ENCODE measurements around the gene GNG7. TPM values are rescaled to one million over a fixed set of nuclear protein-coding genes. Genes with fewer than 3 reads are reported as not detected.

Gene GNG7
- total and polyA plus RNA-seq, 10 of the 15 experiments (the other 5 are each of a cell fraction or from before 2014, with no cell fraction given): 1.9 to 13.6 (median 6.5) TPM

- no peak overlapping the region for H3K27ac ChIP-seq (ENCODE audit: control insufficient read depth, insufficient read depth)
- H4K20me1 ChIP-seq (ENCODE audit: control insufficient read depth, insufficient read depth): no peaks in the 10 kb centered on the region
- H3K4me2 ChIP-seq (ENCODE audit: control insufficient read depth, insufficient read depth): no peak overlapping the region
- no peaks in the 10 kb centered on the region; the same call in none of the 2 replicates for H3K79me2 ChIP-seq (ENCODE audit: control insufficient read depth, insufficient read depth, low read length)
- H3K9me3 ChIP-seq (replicated peaks; ENCODE audit: control insufficient read depth, insufficient read depth, low read length): peaks cover 1% of the 10 kb centered on the region; the same call in 2 of the 3 replicates
- intact Hi-C loops (cut with micrococcal nuclease; ENCODE audit: unreplicated experiment) (no loop called here), in situ Hi-C loops (cut with MboI) (no loop called here)
- DNase-seq (ENCODE audit: low read depth, low spot score) (no peak), FAIRE-seq (no peak), ATAC-seq (peak; percentile 9; the same call in 2 of the 3 replicates)
- WGBS (ENCODE audit: insufficient coverage, insufficient replicate concordance, low lambda C conversion rate, missing lambda C conversion rate): 43% methylated on average over 10 of the region's 10 CpGs
- TF ChIP-seq, protein P1, sequence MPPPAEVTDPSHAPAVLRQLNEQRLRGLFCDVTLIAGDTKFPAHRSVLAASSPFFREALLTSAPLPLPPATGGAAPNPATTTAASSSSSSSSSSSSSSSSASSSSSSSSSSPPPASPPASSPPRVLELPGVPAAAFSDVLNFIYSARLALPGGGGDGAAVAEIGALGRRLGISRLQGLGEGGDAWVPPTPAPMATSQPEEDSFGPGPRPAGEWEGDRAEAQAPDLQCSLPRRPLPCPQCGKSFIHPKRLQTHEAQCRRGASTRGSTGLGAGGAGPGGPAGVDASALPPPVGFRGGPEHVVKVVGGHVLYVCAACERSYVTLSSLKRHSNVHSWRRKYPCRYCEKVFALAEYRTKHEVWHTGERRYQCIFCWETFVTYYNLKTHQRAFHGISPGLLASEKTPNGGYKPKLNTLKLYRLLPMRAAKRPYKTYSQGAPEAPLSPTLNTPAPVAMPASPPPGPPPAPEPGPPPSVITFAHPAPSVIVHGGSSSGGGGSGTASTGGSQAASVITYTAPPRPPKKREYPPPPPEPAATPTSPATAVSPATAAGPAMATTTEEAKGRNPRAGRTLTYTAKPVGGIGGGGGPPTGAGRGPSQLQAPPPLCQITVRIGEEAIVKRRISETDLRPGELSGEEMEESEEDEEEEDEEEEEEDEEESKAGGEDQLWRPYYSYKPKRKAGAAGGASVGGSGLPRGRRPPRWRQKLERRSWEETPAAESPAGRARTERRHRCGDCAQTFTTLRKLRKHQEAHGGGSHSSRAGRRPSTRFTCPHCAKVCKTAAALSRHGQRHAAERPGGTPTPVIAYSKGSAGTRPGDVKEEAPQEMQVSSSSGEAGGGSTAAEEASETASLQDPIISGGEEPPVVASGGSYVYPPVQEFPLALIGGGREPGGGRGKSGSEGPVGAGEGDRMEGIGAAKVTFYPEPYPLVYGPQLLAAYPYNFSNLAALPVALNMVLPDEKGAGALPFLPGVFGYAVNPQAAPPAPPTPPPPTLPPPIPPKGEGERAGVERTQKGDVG (CRISPR knock-in tag; IDR thresholded peaks at IDR 0.05): no peak
- no peak for TF ChIP-seq RAD51 (IDR thresholded peaks at IDR 0.05)
- TF ChIP-seq, protein P2, sequence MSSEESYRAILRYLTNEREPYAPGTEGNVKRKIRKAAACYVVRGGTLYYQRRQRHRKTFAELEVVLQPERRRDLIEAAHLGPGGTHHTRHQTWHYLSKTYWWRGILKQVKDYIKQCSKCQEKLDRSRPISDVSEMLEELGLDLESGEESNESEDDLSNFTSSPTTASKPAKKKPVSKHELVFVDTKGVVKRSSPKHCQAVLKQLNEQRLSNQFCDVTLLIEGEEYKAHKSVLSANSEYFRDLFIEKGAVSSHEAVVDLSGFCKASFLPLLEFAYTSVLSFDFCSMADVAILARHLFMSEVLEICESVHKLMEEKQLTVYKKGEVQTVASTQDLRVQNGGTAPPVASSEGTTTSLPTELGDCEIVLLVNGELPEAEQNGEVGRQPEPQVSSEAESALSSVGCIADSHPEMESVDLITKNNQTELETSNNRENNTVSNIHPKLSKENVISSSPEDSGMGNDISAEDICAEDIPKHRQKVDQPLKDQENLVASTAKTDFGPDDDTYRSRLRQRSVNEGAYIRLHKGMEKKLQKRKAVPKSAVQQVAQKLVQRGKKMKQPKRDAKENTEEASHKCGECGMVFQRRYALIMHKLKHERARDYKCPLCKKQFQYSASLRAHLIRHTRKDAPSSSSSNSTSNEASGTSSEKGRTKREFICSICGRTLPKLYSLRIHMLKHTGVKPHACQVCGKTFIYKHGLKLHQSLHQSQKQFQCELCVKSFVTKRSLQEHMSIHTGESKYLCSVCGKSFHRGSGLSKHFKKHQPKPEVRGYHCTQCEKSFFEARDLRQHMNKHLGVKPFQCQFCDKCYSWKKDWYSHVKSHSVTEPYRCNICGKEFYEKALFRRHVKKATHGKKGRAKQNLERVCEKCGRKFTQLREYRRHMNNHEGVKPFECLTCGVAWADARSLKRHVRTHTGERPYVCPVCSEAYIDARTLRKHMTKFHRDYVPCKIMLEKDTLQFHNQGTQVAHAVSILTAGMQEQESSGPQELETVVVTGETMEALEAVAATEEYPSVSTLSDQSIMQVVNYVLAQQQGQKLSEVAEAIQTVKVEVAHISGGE (CRISPR knock-in tag; IDR thresholded peaks at IDR 0.05): no peak
- TF ChIP-seq EZH2 (IDR thresholded peaks at IDR 0.05; ENCODE audit: borderline replicate concordance, control insufficient read depth, low read depth, low read length): no peak
- TF ChIP-seq ASH2L (IDR thresholded peaks at IDR 0.05; ENCODE audit: borderline replicate concordance, low read depth): no peak
- TF ChIP-seq ESRRA (IDR thresholded peaks at IDR 0.05; ENCODE audit: low read length): no peak
- TF ChIP-seq MEF2B (IDR thresholded peaks at IDR 0.05; ENCODE audit: partially characterized antibody, poor library complexity, severe bottlenecking): no peak
- TF ChIP-seq, protein P3, sequence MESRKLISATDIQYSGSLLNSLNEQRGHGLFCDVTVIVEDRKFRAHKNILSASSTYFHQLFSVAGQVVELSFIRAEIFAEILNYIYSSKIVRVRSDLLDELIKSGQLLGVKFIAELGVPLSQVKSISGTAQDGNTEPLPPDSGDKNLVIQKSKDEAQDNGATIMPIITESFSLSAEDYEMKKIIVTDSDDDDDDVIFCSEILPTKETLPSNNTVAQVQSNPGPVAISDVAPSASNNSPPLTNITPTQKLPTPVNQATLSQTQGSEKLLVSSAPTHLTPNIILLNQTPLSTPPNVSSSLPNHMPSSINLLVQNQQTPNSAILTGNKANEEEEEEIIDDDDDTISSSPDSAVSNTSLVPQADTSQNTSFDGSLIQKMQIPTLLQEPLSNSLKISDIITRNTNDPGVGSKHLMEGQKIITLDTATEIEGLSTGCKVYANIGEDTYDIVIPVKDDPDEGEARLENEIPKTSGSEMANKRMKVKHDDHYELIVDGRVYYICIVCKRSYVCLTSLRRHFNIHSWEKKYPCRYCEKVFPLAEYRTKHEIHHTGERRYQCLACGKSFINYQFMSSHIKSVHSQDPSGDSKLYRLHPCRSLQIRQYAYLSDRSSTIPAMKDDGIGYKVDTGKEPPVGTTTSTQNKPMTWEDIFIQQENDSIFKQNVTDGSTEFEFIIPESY (IDR thresholded peaks at IDR 0.05): no peak
- TF ChIP-seq BCL3 (IDR thresholded peaks at IDR 0.05; ENCODE audit: borderline replicate concordance, insufficient read depth, low read depth, low read length, poor library complexity, severe bottlenecking): no peak
- no peak for TF ChIP-seq CBX3 (IDR thresholded peaks at IDR 0.05; ENCODE audit: borderline replicate concordance, low read depth)
- TF ChIP-seq TCF7 (IDR thresholded peaks at IDR 0.05; ENCODE audit: borderline replicate concordance): no peak
- H3K9ac ChIP-seq (ENCODE audit: control insufficient read depth, insufficient read depth, low read length): no peak overlapping the region
- BruUV-seq (replicated peaks): TSS peak; percentile 48
- ChIA-PET SMC1A (ENCODE audit: uncharacterized antibody, unreplicated experiment) (interaction anchor here (1.0 to 2.1 kb wide), 13 partner anchors 9 to 398 kb away, joined by 3 to 26 read pairs (median 7); partner anchors contain the start of gene GADD45B), CTCF (interaction anchor here (0.6 to 9.0 kb wide), 23 partner anchors 12 to 492 kb away, joined by 3 to 318 read pairs (median 4); partner anchors contain the start of genes GADD45B, LMNB2 and TIMM13), RAD21 (ENCODE audit: unreplicated experiment) (interaction anchor here (0.6 to 3.1 kb wide), 25 partner anchors 9 to 478 kb away, joined by 3 to 46 read pairs (median 5); partner anchors contain the start of genes GADD45B and LMNB2), POLR2A (interaction anchor here (1.0 to 2.3 kb wide), 6 partner anchors 12 to 162 kb away, joined by 3 to 7 read pairs (median 4); no protein-coding TSS in a partner anchor)
- peaks cover 32% of the 10 kb centered on the region for H3K4me1 ChIP-seq (ENCODE audit: control insufficient read depth, insufficient read depth, low read length)
- no peaks in the 10 kb centered on the region for H3K27me3 ChIP-seq (replicated peaks in 1 of 2; ENCODE audit: control insufficient read depth in 2 of 2, insufficient read depth in 2 of 2, low read length in 1 of 2)
- H3K4me3 ChIP-seq: no peak overlapping the region
- no peaks in the 10 kb centered on the region for H3K36me3 ChIP-seq (ENCODE audit: control insufficient read depth in 2 of 2, insufficient read depth in 2 of 2, low read length in 1 of 2)
- no peak overlapping the region for H2AFZ ChIP-seq (ENCODE audit: control insufficient read depth, low read depth, low read length)
Observed at GRCh38 chr19:2636141-2636896, 66.2 kb downstream of the GNG7 start.

Data from GM12878 (cell line).